GM18858 (cell line): ENCODE measurements around the gene GAS2L3.

Source experiments
- ATAC-seq: cut with Tn5 transposase; IDR thresholded peaks from one replicate; pipeline ENCODE4 v1.9.1; 2021; ENCODE audit not compliant: unreplicated experiment

Gene GAS2L3

DNA sequence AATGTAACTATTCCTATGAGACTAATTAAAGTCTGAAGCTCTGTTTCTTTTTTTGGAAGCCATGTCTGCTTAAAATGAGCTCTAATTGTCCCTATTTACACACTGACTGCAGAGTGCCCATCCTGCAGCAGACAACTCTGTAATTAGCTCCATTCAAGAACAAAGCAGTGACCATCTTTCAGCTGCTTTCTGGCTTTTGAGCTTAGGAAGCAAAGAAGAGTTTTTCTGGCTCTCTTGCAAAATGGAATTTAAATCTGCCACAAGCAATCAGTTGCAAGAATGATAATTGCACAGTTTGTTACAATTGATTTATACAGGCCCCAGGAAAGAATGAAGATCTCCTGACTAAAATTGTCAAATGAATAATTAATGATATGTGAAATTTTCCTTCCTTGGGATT, 83.4 kb downstream of the GAS2L3 start:
- ATAC-seq = no peak

GRCh38 chr12:100661300-100661951, 87.9 kb downstream of the GAS2L3 start:
- no peak for ATAC-seq

DNA sequence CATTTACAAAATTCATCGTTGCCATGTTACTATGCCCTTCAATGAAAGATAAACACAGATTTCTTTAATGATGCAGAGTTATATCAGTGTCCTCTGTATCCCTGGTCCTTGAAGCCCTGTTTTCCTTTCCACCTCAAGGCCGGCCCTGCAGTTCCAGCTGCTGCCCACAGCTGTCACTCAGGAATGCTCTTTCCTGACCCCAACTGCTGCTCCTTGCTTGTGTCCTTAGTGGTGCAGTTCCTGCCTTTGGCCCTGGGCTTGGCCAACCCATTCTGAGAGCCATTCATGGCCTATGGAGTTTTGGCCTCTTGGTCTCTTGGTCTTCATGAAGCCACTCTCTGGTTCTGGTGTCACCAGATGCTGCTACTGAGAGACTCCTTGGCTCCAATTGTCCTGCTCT, 93.1 kb downstream of the GAS2L3 start:
- no peak for ATAC-seq

- ATAC-seq = peak; percentile 80
Measured at GRCh38 chr12:100668945-100669536, 95.6 kb downstream of the GAS2L3 start.

DNA sequence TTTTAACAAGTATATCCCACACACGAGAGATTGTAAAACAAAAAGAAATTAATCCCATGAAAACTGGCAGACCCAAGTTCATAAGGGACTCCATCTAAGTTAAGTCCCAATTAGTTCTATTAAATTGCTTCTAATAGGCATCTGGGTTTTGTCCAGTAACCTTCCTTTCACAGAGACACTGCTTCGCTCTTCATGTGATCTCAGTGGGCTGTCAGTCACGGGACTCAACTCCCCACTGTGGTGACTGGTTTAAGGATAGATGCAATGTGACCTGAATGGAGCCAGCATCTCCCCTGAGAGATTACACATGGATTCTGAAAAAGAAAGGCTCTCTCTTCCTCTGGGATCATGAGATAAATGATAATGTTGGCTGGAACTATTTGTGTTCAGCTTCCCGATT, 96.4 kb downstream of the GAS2L3 start:
- no peak for ATAC-seq

DNA sequence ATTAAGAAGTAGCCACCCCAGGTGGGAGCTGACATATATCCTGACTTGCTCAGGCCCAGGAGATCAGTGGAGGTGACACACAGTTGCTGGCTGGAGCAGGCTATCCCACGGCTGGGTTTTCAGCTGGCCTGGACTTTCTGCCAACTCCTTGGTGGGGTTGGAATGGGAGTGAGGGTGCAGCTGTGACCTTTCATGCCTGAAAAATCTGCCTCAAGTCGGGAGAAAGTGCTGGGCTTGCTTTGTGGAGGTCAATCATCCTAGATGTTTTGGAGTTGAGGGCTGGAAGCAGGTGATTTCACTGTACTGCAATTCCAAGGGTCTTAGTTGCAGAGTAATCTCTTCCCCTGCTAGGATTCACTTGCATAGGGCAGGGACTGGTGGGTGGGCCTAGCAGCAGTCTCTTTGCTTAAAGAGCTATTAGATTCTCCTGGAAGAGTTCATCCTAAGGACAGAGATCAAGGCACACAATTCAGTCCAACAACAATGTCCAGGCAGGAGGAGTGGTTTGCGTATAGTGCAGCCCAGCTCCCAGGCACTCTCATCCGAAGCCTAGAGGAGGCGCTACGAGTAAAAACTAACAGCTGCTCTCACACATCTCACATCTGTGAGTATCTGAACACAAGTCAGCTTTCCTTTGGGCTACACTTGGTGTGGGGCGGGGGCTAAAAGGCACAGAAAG, 98.1 kb downstream of the GAS2L3 start:
- ATAC-seq = no peak

GRCh38 chr12:100672075-100672592, 98.7 kb downstream of the GAS2L3 start:
- peak; percentile 42 for ATAC-seq

GRCh38 chr12:100674036-100674888, 100.8 kb downstream of the GAS2L3 start:
- no peak for ATAC-seq
